HG03280 (cell line): ENCODE measurements around the gene CAPN15.

Source experiments
- ATAC-seq: cut with Tn5 transposase; IDR thresholded peaks from one replicate; pipeline ENCODE4 v1.9.1; 2021; ENCODE audit warnings: mild to moderate bottlenecking, moderate library complexity; ENCODE audit not compliant: unreplicated experiment

The CAPN15 gene

GRCh38 chr16:524274-525040, 3.1 kb upstream of the CAPN15 start:
- no peak for ATAC-seq

- ATAC-seq, result no peak
Measured at GRCh38 chr16:525123-525519, 2.4 kb upstream of the CAPN15 start.

- no peak for ATAC-seq
Measured at GRCh38 chr16:525520-526180, 1.9 kb upstream of the CAPN15 start.

GRCh38 chr16:526181-527014, 1.1 kb upstream of the CAPN15 start:
- ATAC-seq, result peak; percentile 2

- no peak for ATAC-seq
Measured at GRCh38 chr16:528111-529011, 849 bp downstream of the CAPN15 start.

- no peak for ATAC-seq
Measured at GRCh38 chr16:529012-529575, 1.6 kb downstream of the CAPN15 start.

GRCh38 chr16:530111-530817, 2.8 kb downstream of the CAPN15 start:
- ATAC-seq, result no peak

GRCh38 chr16:531494-532125, 4.1 kb downstream of the CAPN15 start:
- ATAC-seq, result no peak

- no peak for ATAC-seq
Measured at GRCh38 chr16:533391-534123, 6.0 kb downstream of the CAPN15 start.

GRCh38 chr16:534135-534534, 6.6 kb downstream of the CAPN15 start:
- no peak for ATAC-seq

- no peak for ATAC-seq
Measured at GRCh38 chr16:534856-535445, 7.4 kb downstream of the CAPN15 start.

GRCh38 chr16:535446-536405, 8.2 kb downstream of the CAPN15 start:
- no peak for ATAC-seq

GRCh38 chr16:536746-537145, 9.2 kb downstream of the CAPN15 start:
- ATAC-seq, result no peak

GRCh38 chr16:537415-538335, 10.2 kb downstream of the CAPN15 start:
- ATAC-seq, result no peak

- no peak for ATAC-seq
Measured at GRCh38 chr16:539901-540530, 12.5 kb downstream of the CAPN15 start.
